Left colon (tissue), 2 donors: ENCODE results near the gene PARP14. TPM values are rescaled to one million over a fixed set of nuclear protein-coding genes. Genes with fewer than 3 reads are reported as not detected.
"Not testable (repeated sequence)": the region's sequence is repeated elsewhere in the genome, so short reads cannot be mapped to it uniquely, and the experiment has no call there.

Experiments
- ATAC-seq: fragments of 200-7000 bp; cut with Tn5 transposase; one replicate; pipeline ENCODE4 v1.9.1; 2020; ENCODE audit warnings: mild to moderate bottlenecking, moderate library complexity
- DNase-seq, 2 donors: peaks; one replicate each; pipeline ENCODE4 v3.0.0-alpha.2; 2020
- intact Hi-C, 2 donors: fragments of 100-400 bp; cut with DNase I in 1 of 2; cut with micrococcal nuclease in 1 of 2; formaldehyde crosslinking; loops; one replicate each; pipeline versions ENCODE4 v1.11.2 to v1.14.0; 2022; cut with DNase I, micrococcal nuclease
- total RNA-seq, 2 donors: library from RNA; stranded (reverse); fragmentation: NEBNext Ultra II Directional; extraction: Animal tissue kit (Norgen Biotek cat#: 25700); gene quantifications; one replicate each; pipeline ENCODE4 v1.2.1, GENCODE V29; 2021
- donor health status: DM: no; HTN: no; CAD: no.
- donor health status: DM: yes; HTN: yes; CAD: no.

The PARP14 gene
- total RNA-seq, 2 donors from 2014 or later: 30.3 to 49.7 TPM

DNA sequence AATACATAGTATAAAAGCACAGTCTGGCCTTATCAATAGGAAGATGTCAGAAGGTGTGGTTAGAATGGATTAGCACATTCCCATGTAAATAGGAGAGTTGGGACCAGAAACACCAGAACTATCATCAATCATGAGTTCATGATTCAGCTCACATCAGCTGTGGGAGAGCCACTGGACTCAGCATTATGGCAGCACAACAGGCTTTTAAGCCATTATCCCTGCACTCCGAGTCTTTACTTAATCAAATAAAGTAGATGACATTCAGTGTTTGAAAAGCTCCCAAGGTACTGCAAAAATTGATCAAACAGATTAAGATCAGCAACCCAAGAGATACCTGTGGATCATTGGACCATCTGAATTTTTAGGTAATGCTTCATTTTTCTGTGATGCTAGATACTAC is 24.7 kb downstream of the PARP14 start:
- no peak for DNase-seq
- intact Hi-C loops: no loop called here
- no peak for ATAC-seq

- intact Hi-C loops, DNase-seq, ATAC-seq: not testable (repeated sequence)
These were observed 30.1 kb downstream of the PARP14 start for GRCh38 chr3:122710616-122711251.

GRCh38 chr3:122714273-122714672 is 33.6 kb downstream of the PARP14 start:
- DNase-seq (no peak), ATAC-seq (no peak)
- intact Hi-C loops: no loop called here

- ATAC-seq (no peak), DNase-seq (no peak)
- intact Hi-C loops: no loop called here
These were observed 36.0 kb downstream of the PARP14 start for GRCh38 chr3:122716667-122717066.

DNA sequence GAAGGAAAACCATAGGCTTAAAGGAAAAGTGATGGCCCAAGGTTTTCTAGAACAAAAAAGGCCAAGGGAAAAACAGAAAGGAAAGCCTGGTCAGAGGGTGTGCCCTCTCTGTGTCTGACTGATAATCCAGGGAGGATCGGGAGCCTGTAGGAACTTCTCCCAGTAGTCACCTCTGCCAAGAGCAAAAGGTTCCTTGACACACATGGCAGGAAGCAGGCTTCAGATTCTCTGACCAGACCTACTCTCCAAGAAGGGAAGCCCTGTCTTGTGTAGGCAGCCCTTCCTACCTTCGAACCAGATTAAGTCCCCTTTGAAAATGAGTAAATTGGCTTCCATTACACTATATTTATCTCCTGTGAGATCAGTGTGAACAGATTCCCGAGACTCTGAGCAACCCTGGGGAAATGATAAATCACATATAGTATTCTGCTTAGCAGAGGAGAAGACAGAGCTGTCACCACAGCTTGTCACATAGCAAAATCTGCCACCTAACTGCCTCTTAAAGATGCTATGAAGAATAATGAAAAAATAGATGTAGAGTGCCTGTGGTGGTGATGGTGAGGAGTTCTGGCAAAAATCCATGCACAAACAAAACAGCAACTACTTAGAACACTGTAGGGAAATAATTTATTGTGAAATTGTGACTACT is 38.8 kb downstream of the PARP14 start:
- DNase-seq: no peak
- no peak for ATAC-seq
- intact Hi-C loops: no loop called here

- DNase-seq: no peak
- ATAC-seq: no peak
- intact Hi-C loops: no loop called here
These were observed 44.5 kb downstream of the PARP14 start for GRCh38 chr3:122725106-122725505.

GRCh38 chr3:122727294-122727693 is 46.7 kb downstream of the PARP14 start:
- intact Hi-C loops: no loop called here
- no peak for ATAC-seq
- no peak for DNase-seq

DNA sequence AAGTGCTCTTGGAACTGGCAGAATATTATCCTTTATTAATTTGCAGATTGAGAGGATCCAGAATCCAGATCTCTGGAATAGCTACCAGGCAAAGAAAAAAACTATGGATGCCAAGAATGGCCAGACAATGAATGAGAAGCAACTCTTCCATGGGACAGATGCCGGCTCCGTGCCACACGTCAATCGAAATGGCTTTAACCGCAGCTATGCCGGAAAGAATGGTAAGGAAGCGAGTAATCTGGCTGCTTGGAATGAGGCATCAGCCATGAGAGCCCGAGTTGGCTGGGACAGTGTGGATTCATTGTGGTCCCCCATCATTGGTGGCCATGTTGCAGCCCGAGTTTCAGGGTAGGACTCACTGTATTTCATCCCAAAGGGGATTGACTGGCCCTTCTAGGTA is 47.1 kb downstream of the PARP14 start:
- ATAC-seq (no peak), DNase-seq (no peak)
- intact Hi-C loops: no loop called here

- DNase-seq (no peak), ATAC-seq (no peak)
- intact Hi-C loops: no loop called here
These were observed 47.5 kb downstream of the PARP14 start for GRCh38 chr3:122728186-122728585.

GRCh38 chr3:122728756-122729514 is 48.3 kb downstream of the PARP14 start:
- ATAC-seq: no peak
- intact Hi-C loops: no loop called here

GRCh38 chr3:122730240-122730639 is 49.6 kb downstream of the PARP14 start:
- DNase-seq (no peak), ATAC-seq (no peak)
- intact Hi-C loops: no loop called here

More at GRCh38 chr3:122728756-122729514, 48.3 kb downstream of the PARP14 start:
- no peak for DNase-seq

- ATAC-seq, intact Hi-C loops: not testable (repeated sequence)
- peak in 1 of 2 donors; percentile 23 for DNase-seq
These were observed 52.3 kb downstream of the PARP14 start for GRCh38 chr3:122732682-122733525.

- DNase-seq (no peak), ATAC-seq (no peak)
- intact Hi-C loops: no loop called here
These were observed 58.5 kb downstream of the PARP14 start for GRCh38 chr3:122739172-122739571.

- DNase-seq (no peak), ATAC-seq (no peak)
- intact Hi-C loops: no loop called here
These were observed 61.6 kb downstream of the PARP14 start for GRCh38 chr3:122742234-122742633.

GRCh38 chr3:122743581-122744120 is 63.0 kb downstream of the PARP14 start:
- no peak for DNase-seq
- intact Hi-C loops: no loop called here
- no peak for ATAC-seq

DNA sequence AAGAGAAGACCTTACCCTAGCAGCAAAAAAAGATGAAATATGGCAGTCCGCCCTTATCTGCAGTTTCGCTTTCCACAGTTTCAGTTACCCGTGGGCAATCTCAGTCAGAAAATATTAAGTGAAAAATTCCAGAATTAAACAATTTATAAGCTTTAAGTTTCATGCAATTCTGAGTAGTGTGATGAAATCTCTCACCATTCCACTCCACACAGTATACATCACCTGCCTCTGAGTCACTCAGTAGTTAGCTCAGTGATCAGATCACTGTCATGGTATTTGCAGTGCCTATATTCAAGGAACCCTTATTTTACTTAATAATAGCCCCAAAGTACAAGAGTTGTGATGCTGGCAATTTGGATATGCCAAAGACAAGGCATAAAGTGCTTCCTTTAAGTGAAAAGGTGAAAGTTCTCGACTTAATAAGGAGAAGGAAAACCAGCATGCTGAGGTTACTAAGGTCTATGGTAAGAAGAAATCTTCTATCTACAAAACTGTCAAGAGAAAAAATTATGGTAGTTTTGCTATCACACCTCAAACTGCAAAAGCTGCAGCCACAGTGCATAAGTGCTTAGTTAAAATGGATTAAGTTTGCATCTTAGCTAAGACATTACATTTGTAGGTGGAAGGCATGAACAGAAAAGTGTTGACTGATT is 64.9 kb downstream of the PARP14 start:
- no peak for DNase-seq

GRCh38 chr3:122747295-122747694 is 66.7 kb downstream of the PARP14 start:
- DNase-seq, ATAC-seq, intact Hi-C loops: not testable (repeated sequence)

More for the DNA sequence above, 64.9 kb downstream of the PARP14 start:
- intact Hi-C loops: no loop called here
- no peak for ATAC-seq

DNA sequence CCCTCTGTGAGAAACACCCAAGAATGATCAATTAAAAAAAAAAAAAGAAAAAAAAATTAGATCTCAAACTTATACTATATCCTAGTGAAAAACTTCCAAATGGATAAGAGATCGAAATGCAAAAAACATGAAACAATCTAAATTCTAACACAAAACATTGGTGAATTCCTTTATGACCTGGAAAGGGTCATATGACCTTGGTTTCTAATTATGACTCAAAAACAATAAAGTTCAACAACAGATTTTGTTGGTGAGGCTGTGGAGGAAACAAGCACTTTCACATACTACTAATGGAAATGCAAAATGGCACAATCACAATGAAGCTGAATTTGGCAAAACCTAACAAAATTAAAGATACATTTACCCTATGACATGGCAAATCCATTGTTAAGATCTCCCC is 67.7 kb downstream of the PARP14 start:
- intact Hi-C loops: no loop called here
- ATAC-seq (no peak), DNase-seq (no peak)
